IMR-90 (cell line): ENCODE results near the gene LUC7L. TPM values are rescaled to one million over a fixed set of nuclear protein-coding genes. Genes with fewer than 3 reads are reported as not detected.

ENCODE experiments used
- ATAC-seq: fragments of 200-7000 bp; cut with Tn5 transposase; 2 replicates; pipeline ENCODE4 v1.9.1; 2020; ENCODE audit warnings: low read depth, mild to moderate bottlenecking, moderate library complexity
- BruUV-seq: library from RNA; stranded (reverse); fragments of 400-500 nt; replicated peaks from 2 replicates; lab custom pipeline; 2021; lab: Mats Ljungman, UMichigan
- CTCF ChIA-PET: fragments of 300-600 bp; formaldehyde crosslinking; extraction: SDS; loops from one replicate; lab custom pipeline; 2021; ENCODE audit warnings: antibody characterized with exemption; lab: Yijun Ruan, JAX
- POLR2A ChIA-PET: fragments of 300-600 bp; sonication (Branson Sonifier 250); formaldehyde crosslinking; loops from one replicate; lab custom pipeline; 2022; ENCODE audit warnings: antibody characterized with exemption; ENCODE audit not compliant: unreplicated experiment; lab: Charles Lee
- DNase-seq: peaks from one replicate; pipeline ENCODE4 v3.0.0; 2013
- H2AFZ ChIP-seq: replicated peaks from 2 replicates; pipeline ENCODE3; 2013; ENCODE audit warnings: low read length, mild to moderate bottlenecking; ENCODE audit not compliant: poor library complexity
- H2AK5ac ChIP-seq: 2 replicates; pipeline ENCODE4 v1.6.1; 2013; ENCODE audit warnings: low read depth, low read length, inconsistent platforms
- H2AK9ac ChIP-seq: replicated peaks from 2 replicates; pipeline ENCODE3; 2013; ENCODE audit warnings: mild to moderate bottlenecking, low read depth, low read length, moderate library complexity; ENCODE audit not compliant: poor library complexity
- H2BK120ac ChIP-seq: 2 replicates; pipeline ENCODE4 v1.6.1; 2013; ENCODE audit warnings: low read depth, low read length, inconsistent platforms
- H2BK15ac ChIP-seq: 3 replicates; pipeline ENCODE4 v1.6.1; 2013; ENCODE audit warnings: low read depth, low read length, inconsistent platforms
- H2BK20ac ChIP-seq: 2 replicates; pipeline ENCODE4 v1.6.1; 2013; ENCODE audit warnings: low read depth, mild to moderate bottlenecking, inconsistent platforms, low read length, moderate library complexity
- H2BK5ac ChIP-seq: 2 replicates; pipeline ENCODE4 v1.6.1; 2013; ENCODE audit warnings: mild to moderate bottlenecking, low read depth, low read length, inconsistent platforms; ENCODE audit not compliant: poor library complexity, severe bottlenecking
- H3K14ac ChIP-seq: replicated peaks from 2 replicates; pipeline ENCODE4 v1.6.1; 2013; ENCODE audit warnings: low read depth, low read length, inconsistent platforms
- H3K18ac ChIP-seq: 2 replicates; pipeline ENCODE4 v1.6.1; 2013; ENCODE audit warnings: low read depth, low read length, control low read depth
- H3K23ac ChIP-seq: 2 replicates; pipeline ENCODE4 v1.6.1; 2013; ENCODE audit warnings: low read depth, low read length, inconsistent platforms
- H3K27ac ChIP-seq: 2 replicates; pipeline ENCODE4 v1.5.1; 2013; ENCODE audit warnings: mild to moderate bottlenecking, control low read depth, low read length; ENCODE audit not compliant: insufficient read depth
- H3K27me3 ChIP-seq: 2 replicates; pipeline ENCODE4 v1.6.1; 2013; ENCODE audit warnings: low read length; ENCODE audit not compliant: control insufficient read depth, insufficient read depth
- H3K36me3 ChIP-seq: 2 replicates; pipeline ENCODE4 v1.6.1; 2013; ENCODE audit warnings: low read length, mixed read lengths; ENCODE audit not compliant: control insufficient read depth, insufficient read depth
- H3K4ac ChIP-seq: 2 replicates; pipeline ENCODE4 v1.6.1; 2013; ENCODE audit warnings: low read depth, low read length, inconsistent platforms
- H3K4me1 ChIP-seq: 2 replicates; pipeline ENCODE4 v1.6.1; 2013; ENCODE audit warnings: low read length, mixed read lengths; ENCODE audit not compliant: control insufficient read depth, insufficient read depth
- H3K4me2 ChIP-seq: 2 replicates; pipeline ENCODE4 v1.6.1; 2013; ENCODE audit warnings: low read depth, mild to moderate bottlenecking, control low read depth, low read length, moderate library complexity
- H3K4me3 ChIP-seq: 2 replicates; pipeline ENCODE4 v1.5.1; 2013; ENCODE audit warnings: low read depth, mild to moderate bottlenecking, control low read depth, low read length, moderate library complexity; ENCODE audit not compliant: insufficient read depth
- H3K56ac ChIP-seq: 2 replicates; pipeline ENCODE4 v1.6.1; 2013; ENCODE audit warnings: low read length, inconsistent platforms; ENCODE audit not compliant: insufficient read depth; ENCODE audit errors: extremely low read depth
- H3K79me1 ChIP-seq, 2 experiments: 2 replicates each; pipeline ENCODE4 v1.6.1; 2013; ENCODE audit warnings: low read length in 2 of 2, inconsistent platforms in 1 of 2, low read depth in 1 of 2
- H3K9ac ChIP-seq: 2 replicates; pipeline ENCODE4 v1.6.1; 2013; ENCODE audit warnings: low read depth, low read length, control low read depth
- H3K9me1 ChIP-seq: 2 replicates; pipeline ENCODE4 v1.6.1; 2013; ENCODE audit warnings: low read length, inconsistent platforms; ENCODE audit not compliant: insufficient read depth
- H3K9me3 ChIP-seq: 2 replicates; pipeline ENCODE4 v1.6.1; 2013; ENCODE audit warnings: low read length; ENCODE audit not compliant: control insufficient read depth, insufficient read depth
- H4K20me1 ChIP-seq: 2 replicates; pipeline ENCODE4 v1.6.1; 2013; ENCODE audit warnings: low read length, inconsistent platforms; ENCODE audit not compliant: insufficient read depth
- H4K5ac ChIP-seq: 2 replicates; pipeline ENCODE4 v1.6.1; 2013; ENCODE audit warnings: mild to moderate bottlenecking, low read depth, low read length, control low read depth
- H4K8ac ChIP-seq, 2 experiments: 2 replicates each; pipeline ENCODE4 v1.6.1; 2013; ENCODE audit warnings: low read depth in 2 of 2, low read length in 2 of 2, control low read depth in 1 of 2, inconsistent platforms in 1 of 2
- H4K91ac ChIP-seq: 2 replicates; pipeline ENCODE4 v1.6.1; 2013; ENCODE audit warnings: low read depth, low read length, inconsistent platforms; ENCODE audit not compliant: insufficient read depth
- BHLHE40 ChIP-seq: fragments of 150-350 bp; IDR thresholded peaks from 2 replicates; pipeline ENCODE4 v1.6.1; 2016; ENCODE audit warnings: mild to moderate bottlenecking, low read depth, low read length
- CHD1 ChIP-seq: IDR thresholded peaks from 2 replicates; pipeline ENCODE4 v1.6.1; 2012; ENCODE audit warnings: low read depth, low read length, improper control_type of control experiment
- FOS ChIP-seq: fragments of 150-350 bp; IDR thresholded peaks from 2 replicates; pipeline ENCODE4 v1.6.1; 2016; ENCODE audit warnings: low read depth, low read length
- MAFK ChIP-seq: IDR thresholded peaks from 2 replicates; pipeline ENCODE4 v1.6.1; 2012; ENCODE audit warnings: low read depth, low read length, improper control_type of control experiment
- MAZ ChIP-seq: IDR thresholded peaks from 2 replicates; pipeline ENCODE4 v1.6.1; 2012; ENCODE audit warnings: low read depth, mild to moderate bottlenecking, low read length, improper control_type of control experiment, moderate library complexity, borderline replicate concordance
- MXI1 ChIP-seq: IDR thresholded peaks from 2 replicates; pipeline ENCODE4 v1.6.1; 2012; ENCODE audit warnings: low read depth, mild to moderate bottlenecking, low read length, moderate library complexity, borderline replicate concordance
- NFE2L2 ChIP-seq: fragments of 150-350 bp; IDR thresholded peaks from 2 replicates; pipeline ENCODE4 v1.6.1; 2016; ENCODE audit warnings: low read depth, mild to moderate bottlenecking, low read length
- POLR2A ChIP-seq: IDR thresholded peaks from 2 replicates; pipeline ENCODE4 v1.6.1; 2012; ENCODE audit warnings: mild to moderate bottlenecking, low read depth, low read length
- RAD21 ChIP-seq: IDR thresholded peaks from 2 replicates; pipeline ENCODE4 v1.6.1; 2012; ENCODE audit warnings: low read length, improper control_type of control experiment
- RCOR1 ChIP-seq: IDR thresholded peaks from 2 replicates; pipeline ENCODE4 v1.6.1; 2012; ENCODE audit warnings: mild to moderate bottlenecking, low read length, improper control_type of control experiment; ENCODE audit not compliant: insufficient replicate concordance
- RFX5 ChIP-seq: IDR thresholded peaks from 2 replicates; pipeline ENCODE4 v1.8.0; 2012; ENCODE audit warnings: low read depth, mild to moderate bottlenecking, low read length, moderate library complexity
- SMC3 ChIP-seq: fragments of 150-350 bp; IDR thresholded peaks from 2 replicates; pipeline ENCODE4 v1.6.1; 2016; ENCODE audit warnings: low read depth, mild to moderate bottlenecking, antibody characterized with exemption, low read length, moderate library complexity
- WGBS, 2 experiments: methylation state at CpG; one replicate each; pipeline versions ENCODE4 v1.1.5 to v1.1.7; 2013; ENCODE audit warnings: missing lambda C conversion rate in 2 of 2; ENCODE audit not compliant: insufficient read length in 1 of 2; ENCODE audit errors: extremely low coverage in 2 of 2; 5-methylcytosine and 5-hydroxymethylcytosine counted together
- dilution Hi-C: fragments of 300-500 bp; cut with HindIII; formaldehyde crosslinking; loops from one replicate; pipeline ENCODE4 v1.14.3; 2018; ENCODE audit warnings: low sequenced_read_pairs; ENCODE audit not compliant: unreplicated experiment
- in situ Hi-C: fragments of 300-500 bp; cut with MboI; formaldehyde crosslinking; loops from 3 replicates; pipeline ENCODE4 v1.14.3; 2019; ENCODE audit warnings: low sequenced_read_pairs, inconsistent platforms, mixed read lengths
- intact Hi-C: fragments of 100-400 bp; cut with micrococcal nuclease; formaldehyde crosslinking; loops from 2 replicates; pipeline ENCODE4 v1.10.0; 2022
- polyA plus RNA-seq, 3 experiments: library from polyadenylated mRNA; depleted of rRNA; stranded (reverse); fragments of >200 nt; gene quantifications; 2 replicates each; pipeline ENCODE4 v1.2.3, GENCODE V29; 2012; ENCODE audit warnings: low replicate concordance in 1 of 3
- total RNA-seq: library from RNA; depleted of rRNA; stranded (reverse); fragments of >200 nt; gene quantifications from 2 replicates; pipeline ENCODE4 v1.2.3, GENCODE V29; 2012
- TF ChIP-seq, protein P1 (sequence below): fragments of 150-350 bp; IDR thresholded peaks from 2 replicates; pipeline ENCODE4 v1.6.1; 2016; ENCODE audit warnings: low read depth, mild to moderate bottlenecking, low read length, moderate library complexity, borderline replicate concordance
- TF ChIP-seq, protein P2 (sequence below): conservative IDR thresholded peaks from 2 replicates; pipeline ENCODE4 v1.5.1; 2012; ENCODE audit warnings: mild to moderate bottlenecking, low read depth, low read length, improper control_type of control experiment
- TF ChIP-seq, protein P3 (sequence below): fragments of 150-350 bp; IDR thresholded peaks from 2 replicates; pipeline ENCODE4 v1.6.1; 2017; ENCODE audit warnings: mild to moderate bottlenecking, antibody characterized with exemption, low read length, low read depth

Gene LUC7L
- total and polyA plus RNA-seq, 2 of the 4 experiments (the other 2 are of a cell fraction), result 21.5 to 55.6 TPM

DNA sequence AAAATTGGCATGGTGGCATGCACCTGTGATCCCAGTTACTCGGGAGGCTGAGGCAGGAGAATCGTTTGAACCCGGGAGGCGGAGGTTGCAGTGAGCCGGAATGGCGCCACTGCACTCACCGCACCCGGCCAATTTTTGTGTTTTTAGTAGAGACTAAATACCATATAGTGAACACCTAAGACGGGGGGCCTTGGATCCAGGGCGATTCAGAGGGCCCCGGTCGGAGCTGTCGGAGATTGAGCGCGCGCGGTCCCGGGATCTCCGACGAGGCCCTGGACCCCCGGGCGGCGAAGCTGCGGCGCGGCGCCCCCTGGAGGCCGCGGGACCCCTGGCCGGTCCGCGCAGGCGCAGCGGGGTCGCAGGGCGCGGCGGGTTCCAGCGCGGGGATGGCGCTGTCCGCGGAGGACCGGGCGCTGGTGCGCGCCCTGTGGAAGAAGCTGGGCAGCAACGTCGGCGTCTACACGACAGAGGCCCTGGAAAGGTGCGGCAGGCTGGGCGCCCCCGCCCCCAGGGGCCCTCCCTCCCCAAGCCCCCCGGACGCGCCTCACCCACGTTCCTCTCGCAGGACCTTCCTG, 49.1 kb downstream of the LUC7L start, which contains the start of gene HBQ1:
TSS of gene HBQ1 (plus strand) at position 359 of the 575 bp plus-strand sequence. CDS start at position 387, 28 bp downstream.
- peak; percentile 52 for ATAC-seq
- Histone ChIP-seq H2BK15ac (no peak within 1 kb of the TSS), H3K4ac (no peak within 1 kb of the TSS), H4K91ac (no peak within 1 kb of the TSS), H2AFZ (peak within 1 kb of the TSS; percentile 84), H3K4me1 (peaks cover 5% of the 10 kb centered on the region; the same call in 1 of the 2 replicates), H3K79me1 (0 out of 4 replicates have a peak, but pooled peaks cover 0 to 8% of the 10 kb centered on the region in 2 experiments), H3K56ac (no peak within 1 kb of the TSS; the same call in 1 of the 2 replicates), H3K23ac (no peak within 1 kb of the TSS), H3K27me3 (peaks cover 30% of the 10 kb centered on the region), H3K9me3 (0 out of 2 replicates have a peak, but pooled peaks cover 2% of the 10 kb centered on the region), H3K4me3 (peak within 1 kb of the TSS; percentile 8), H2BK20ac (no peak within 1 kb of the TSS), H2BK120ac (no peak within 1 kb of the TSS), H3K27ac (no peak within 1 kb of the TSS), H4K8ac (no peak within 1 kb of the TSS), H2AK9ac (peak within 1 kb of the TSS; percentile 71), H4K5ac (no peak within 1 kb of the TSS), H3K18ac (no peak within 1 kb of the TSS), H3K4me2 (peak within 1 kb of the TSS; percentile 84), H3K14ac (no peak within 1 kb of the TSS), H3K36me3 (peaks cover 4% of the 10 kb centered on the region; the same call in 1 of the 2 replicates), H2AK5ac (no peak within 1 kb of the TSS; the same call in 1 of the 2 replicates), H3K9me1 (no peaks in the 10 kb centered on the region), H3K9ac (no peak within 1 kb of the TSS), H4K20me1 (peaks cover 15% of the 10 kb centered on the region), H2BK5ac (no peak within 1 kb of the TSS)
- WGBS, 2 experiments, result 5% methylated on average over 28 of the region's 59 CpGs; no CpG with 5 or more reads in 1 of the 2 experiments
- ChIA-PET CTCF (interaction anchor here (0.8 to 2.5 kb wide), 5 partner anchors 21 to 76 kb away, joined by 3 to 11 read pairs (median 4); no protein-coding TSS in a partner anchor), POLR2A (no interaction called here)
- no TSS peak for BruUV-seq
- DNase-seq, result no peak
- in situ Hi-C loops, result loop anchor here (5.0 kb wide), 1 partner anchor 73 kb away; no protein-coding TSS in a partner anchor
- dilution Hi-C loops, result no loop called here
- intact Hi-C loops, result loop anchor here (5.0 kb wide), 1 partner anchor 43 kb away; the partner anchor contains the start of gene NPRL3
- TF ChIP-seq BHLHE40, result no peak
- no peak for TF ChIP-seq MAZ
- TF ChIP-seq, protein P1, sequence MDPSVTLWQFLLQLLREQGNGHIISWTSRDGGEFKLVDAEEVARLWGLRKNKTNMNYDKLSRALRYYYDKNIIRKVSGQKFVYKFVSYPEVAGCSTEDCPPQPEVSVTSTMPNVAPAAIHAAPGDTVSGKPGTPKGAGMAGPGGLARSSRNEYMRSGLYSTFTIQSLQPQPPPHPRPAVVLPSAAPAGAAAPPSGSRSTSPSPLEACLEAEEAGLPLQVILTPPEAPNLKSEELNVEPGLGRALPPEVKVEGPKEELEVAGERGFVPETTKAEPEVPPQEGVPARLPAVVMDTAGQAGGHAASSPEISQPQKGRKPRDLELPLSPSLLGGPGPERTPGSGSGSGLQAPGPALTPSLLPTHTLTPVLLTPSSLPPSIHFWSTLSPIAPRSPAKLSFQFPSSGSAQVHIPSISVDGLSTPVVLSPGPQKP, result no peak
- no peak for TF ChIP-seq MXI1
- peak; percentile 51 for TF ChIP-seq RAD21
- no peak for TF ChIP-seq CHD1
- no peak for TF ChIP-seq RCOR1
- TF ChIP-seq RFX5, result no peak
- TF ChIP-seq POLR2A, result no peak
- no peak for TF ChIP-seq MAFK
- TF ChIP-seq, protein P2, sequence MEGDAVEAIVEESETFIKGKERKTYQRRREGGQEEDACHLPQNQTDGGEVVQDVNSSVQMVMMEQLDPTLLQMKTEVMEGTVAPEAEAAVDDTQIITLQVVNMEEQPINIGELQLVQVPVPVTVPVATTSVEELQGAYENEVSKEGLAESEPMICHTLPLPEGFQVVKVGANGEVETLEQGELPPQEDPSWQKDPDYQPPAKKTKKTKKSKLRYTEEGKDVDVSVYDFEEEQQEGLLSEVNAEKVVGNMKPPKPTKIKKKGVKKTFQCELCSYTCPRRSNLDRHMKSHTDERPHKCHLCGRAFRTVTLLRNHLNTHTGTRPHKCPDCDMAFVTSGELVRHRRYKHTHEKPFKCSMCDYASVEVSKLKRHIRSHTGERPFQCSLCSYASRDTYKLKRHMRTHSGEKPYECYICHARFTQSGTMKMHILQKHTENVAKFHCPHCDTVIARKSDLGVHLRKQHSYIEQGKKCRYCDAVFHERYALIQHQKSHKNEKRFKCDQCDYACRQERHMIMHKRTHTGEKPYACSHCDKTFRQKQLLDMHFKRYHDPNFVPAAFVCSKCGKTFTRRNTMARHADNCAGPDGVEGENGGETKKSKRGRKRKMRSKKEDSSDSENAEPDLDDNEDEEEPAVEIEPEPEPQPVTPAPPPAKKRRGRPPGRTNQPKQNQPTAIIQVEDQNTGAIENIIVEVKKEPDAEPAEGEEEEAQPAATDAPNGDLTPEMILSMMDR, result peak; percentile 71
- TF ChIP-seq, protein P3, sequence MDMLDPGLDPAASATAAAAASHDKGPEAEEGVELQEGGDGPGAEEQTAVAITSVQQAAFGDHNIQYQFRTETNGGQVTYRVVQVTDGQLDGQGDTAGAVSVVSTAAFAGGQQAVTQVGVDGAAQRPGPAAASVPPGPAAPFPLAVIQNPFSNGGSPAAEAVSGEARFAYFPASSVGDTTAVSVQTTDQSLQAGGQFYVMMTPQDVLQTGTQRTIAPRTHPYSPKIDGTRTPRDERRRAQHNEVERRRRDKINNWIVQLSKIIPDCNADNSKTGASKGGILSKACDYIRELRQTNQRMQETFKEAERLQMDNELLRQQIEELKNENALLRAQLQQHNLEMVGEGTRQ, result no peak
- no peak for TF ChIP-seq NFE2L2
- TF ChIP-seq FOS, result no peak
- peak; percentile 46 for TF ChIP-seq SMC3
